HEK293T (cell line): ENCODE data around the gene NAT16.

Experiments used
- BHLHE40 ChIP-seq: fragments of 450-650 bp; IDR thresholded peaks from 2 replicates; pipeline ENCODE4 v1.6.1; 2016; ENCODE audit warnings: mild to moderate bottlenecking, moderate library complexity, borderline replicate concordance
- ELF4 ChIP-seq: fragments of 450-650 bp; IDR thresholded peaks from 2 replicates; pipeline ENCODE4 v1.6.1; 2017; ENCODE audit warnings: antibody characterized with exemption
- FOXM1 ChIP-seq: fragments of 450-650 bp; IDR thresholded peaks from 2 replicates; pipeline ENCODE4 v1.6.1; 2017; ENCODE audit warnings: mild to moderate bottlenecking, borderline replicate concordance
- HDGF ChIP-seq: fragments of 450-650 bp; IDR thresholded peaks from 2 replicates; pipeline ENCODE4 v1.6.1; 2017; ENCODE audit warnings: antibody characterized with exemption, borderline replicate concordance
- L3MBTL2 ChIP-seq: fragments of 450-650 bp; conservative IDR thresholded peaks from 2 replicates; pipeline ENCODE4 v1.6.1; 2016; ENCODE audit warnings: mild to moderate bottlenecking
- SUZ12 ChIP-seq: fragments of 450-650 bp; IDR thresholded peaks from 2 replicates; pipeline ENCODE4 v1.6.1; 2016; ENCODE audit warnings: mild to moderate bottlenecking
- TARDBP ChIP-seq: fragments of 450-650 bp; IDR thresholded peaks from 2 replicates; pipeline ENCODE4 v1.6.1; 2016

DNA sequence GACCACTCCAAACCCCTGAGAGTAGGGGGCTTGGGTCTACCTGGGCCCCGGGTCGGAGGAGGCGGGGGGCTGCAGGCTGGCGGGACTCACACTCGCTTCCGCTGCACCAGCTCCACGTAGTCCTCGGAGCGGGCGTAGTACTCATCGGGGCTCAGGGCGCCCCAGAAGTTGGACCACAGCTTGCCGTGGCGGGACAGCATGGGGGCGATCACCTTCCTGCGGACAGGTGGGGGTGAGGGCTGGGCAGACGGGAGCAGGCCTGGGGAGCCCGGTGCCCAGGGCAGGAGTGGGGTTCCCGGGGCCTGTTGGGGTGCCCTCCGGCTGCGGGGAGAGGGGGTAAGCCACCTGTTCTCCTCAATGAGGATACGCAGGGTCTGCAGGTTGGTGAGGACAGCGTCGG, 31.4 kb upstream of the NAT16 start:
- TF ChIP-seq FOXM1 (no peak), L3MBTL2 (no peak), SUZ12 (no peak), TARDBP (no peak), ELF4 (no peak), HDGF (no peak), BHLHE40 (no peak)
